Smooth muscle cell (in vitro differentiated cells): Measurements from ENCODE around the gene COL9A3. TPM values are rescaled to one million over a fixed set of nuclear protein-coding genes. Genes with fewer than 3 reads are reported as not detected.

Source experiments
- DNase-seq: peaks from one replicate; lab custom pipeline; 2025; ENCODE audit not compliant: unreplicated experiment; lab: John Stamatoyannopoulos, UW
- H2AFZ ChIP-seq: fragments of 200-600 bp; sonication (generic); 2 replicates; pipeline ENCODE4 v1.6.0; 2016; ENCODE audit warnings: antibody characterized with exemption, low read depth, mild to moderate bottlenecking
- H3F3A ChIP-seq: fragments of 200-600 bp; sonication (generic); 2 replicates; pipeline ENCODE4 v1.6.0; 2017; ENCODE audit warnings: antibody characterized with exemption, low read depth
- H3K27ac ChIP-seq: fragments of 200-600 bp; sonication (generic); 2 replicates; pipeline ENCODE4 v1.5.1; 2016; ENCODE audit warnings: low read depth, mild to moderate bottlenecking
- H3K27me3 ChIP-seq: fragments of 200-600 bp; sonication (generic); 2 replicates; pipeline ENCODE4 v1.6.1; 2016; ENCODE audit warnings: low read depth, mild to moderate bottlenecking
- H3K36me3 ChIP-seq: fragments of 200-600 bp; sonication (generic); 2 replicates; pipeline ENCODE4 v1.5.1; 2016; ENCODE audit warnings: low read depth
- H3K4me1 ChIP-seq: fragments of 200-600 bp; sonication (generic); 2 replicates; pipeline ENCODE4 v1.5.1; 2016; ENCODE audit warnings: low read depth
- H3K4me2 ChIP-seq: fragments of 200-600 bp; sonication (generic); 2 replicates; pipeline ENCODE4 v1.6.0; 2016; ENCODE audit warnings: mild to moderate bottlenecking
- H3K4me3 ChIP-seq: fragments of 200-600 bp; sonication (generic); 2 replicates; pipeline ENCODE4 v1.5.1; 2016; ENCODE audit warnings: mild to moderate bottlenecking
- H3K79me2 ChIP-seq: fragments of 200-600 bp; sonication (generic); 2 replicates; pipeline ENCODE4 v1.6.0; 2016; ENCODE audit warnings: low read depth, mild to moderate bottlenecking
- H3K9ac ChIP-seq: fragments of 200-600 bp; sonication (generic); 2 replicates; pipeline ENCODE4 v1.6.0; 2016; ENCODE audit warnings: low read depth
- H3K9me3 ChIP-seq: fragments of 200-600 bp; sonication (generic); replicated peaks from 2 replicates; pipeline ENCODE4 v1.5.1; 2016; ENCODE audit warnings: low read depth
- H4K20me1 ChIP-seq: fragments of 200-600 bp; sonication (generic); 2 replicates; pipeline ENCODE4 v1.6.0; 2016; ENCODE audit warnings: low read depth
- WGBS: methylation state at CpG from one replicate; pipeline ENCODE4 v1.1.7; 2016; ENCODE audit warnings: low lambda C conversion rate; 5-methylcytosine and 5-hydroxymethylcytosine counted together
- polyA plus RNA-seq: library from polyadenylated mRNA; unstranded; fragments of >200 nt; fragmentation: Nextera tagmentation; extraction: Ambion mirVana; gene quantifications from 2 replicates; pipeline ENCODE4 v1.2.1, GENCODE V29; 2016
- total RNA-seq: library from RNA; depleted of rRNA; stranded (reverse); fragments of >200 nt; gene quantifications from 2 replicates; pipeline ENCODE4 v1.2.3, GENCODE V29; 2014
- TF ChIP-seq, protein P1 (sequence below): fragments of 200-600 bp; sonication (generic); IDR thresholded peaks from 2 replicates; pipeline ENCODE4 v1.5.1; 2017; ENCODE audit warnings: borderline replicate concordance, mild to moderate bottlenecking, antibody characterized with exemption; ENCODE audit not compliant: insufficient read depth, poor library complexity, severe bottlenecking

The COL9A3 gene
- total and polyA plus RNA-seq, 2 experiments from 2014 or later = 23.0 to 77.4 TPM

- DNase-seq = no peak
- Histone ChIP-seq H3K4me1 (peaks cover 15% of the 10 kb centered on the region), H3K4me3 (peak overlapping the region; percentile 43), H3K27ac (peak overlapping the region; percentile 37), H3F3A (no peaks in the 10 kb centered on the region), H2AFZ (no peak overlapping the region), H3K36me3 (no peaks in the 10 kb centered on the region), H4K20me1 (peaks cover 24% of the 10 kb centered on the region), H3K9ac (no peak overlapping the region), H3K9me3 (no peaks in the 10 kb centered on the region), H3K27me3 (no peaks in the 10 kb centered on the region), H3K79me2 (peaks cover 18% of the 10 kb centered on the region), H3K4me2 (peak overlapping the region; percentile 80)
- TF ChIP-seq, protein P1, sequence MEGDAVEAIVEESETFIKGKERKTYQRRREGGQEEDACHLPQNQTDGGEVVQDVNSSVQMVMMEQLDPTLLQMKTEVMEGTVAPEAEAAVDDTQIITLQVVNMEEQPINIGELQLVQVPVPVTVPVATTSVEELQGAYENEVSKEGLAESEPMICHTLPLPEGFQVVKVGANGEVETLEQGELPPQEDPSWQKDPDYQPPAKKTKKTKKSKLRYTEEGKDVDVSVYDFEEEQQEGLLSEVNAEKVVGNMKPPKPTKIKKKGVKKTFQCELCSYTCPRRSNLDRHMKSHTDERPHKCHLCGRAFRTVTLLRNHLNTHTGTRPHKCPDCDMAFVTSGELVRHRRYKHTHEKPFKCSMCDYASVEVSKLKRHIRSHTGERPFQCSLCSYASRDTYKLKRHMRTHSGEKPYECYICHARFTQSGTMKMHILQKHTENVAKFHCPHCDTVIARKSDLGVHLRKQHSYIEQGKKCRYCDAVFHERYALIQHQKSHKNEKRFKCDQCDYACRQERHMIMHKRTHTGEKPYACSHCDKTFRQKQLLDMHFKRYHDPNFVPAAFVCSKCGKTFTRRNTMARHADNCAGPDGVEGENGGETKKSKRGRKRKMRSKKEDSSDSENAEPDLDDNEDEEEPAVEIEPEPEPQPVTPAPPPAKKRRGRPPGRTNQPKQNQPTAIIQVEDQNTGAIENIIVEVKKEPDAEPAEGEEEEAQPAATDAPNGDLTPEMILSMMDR = no peak
- WGBS = 93% methylated on average over 12 of the region's 12 CpGs
Measured at GRCh38 chr20:62859721-62860120, 42.9 kb downstream of the COL9A3 start.

GRCh38 chr20:62860391-62860923 lies 43.6 kb downstream of the COL9A3 start:
- H3K27me3 ChIP-seq = no peaks in the 10 kb centered on the region
- no peak overlapping the region for H2AFZ ChIP-seq
- peak overlapping the region; percentile 43 for H3K4me3 ChIP-seq
- no peak for DNase-seq
- TF ChIP-seq, protein P1 = no peak
- H3K4me1 ChIP-seq = peaks cover 15% of the 10 kb centered on the region
- H3K79me2 ChIP-seq = peaks cover 18% of the 10 kb centered on the region
- no peaks in the 10 kb centered on the region for H3K9me3 ChIP-seq
- H3K4me2 ChIP-seq = peak overlapping the region; percentile 80
- WGBS = 8% methylated on average over 24 of the region's 24 CpGs
- no peaks in the 10 kb centered on the region for H3F3A ChIP-seq
- peak overlapping the region; percentile 37 for H3K27ac ChIP-seq
- peaks cover 24% of the 10 kb centered on the region for H4K20me1 ChIP-seq
- H3K9ac ChIP-seq = no peak overlapping the region
- H3K36me3 ChIP-seq = no peaks in the 10 kb centered on the region

GRCh38 chr20:62860924-62861691 lies 44.3 kb downstream of the COL9A3 start:
- Histone ChIP-seq H3K4me1 (peaks cover 15% of the 10 kb centered on the region), H2AFZ (no peak overlapping the region), H3K9ac (no peak overlapping the region), H4K20me1 (peaks cover 24% of the 10 kb centered on the region), H3F3A (no peaks in the 10 kb centered on the region), H3K4me2 (peak overlapping the region; percentile 80), H3K27me3 (no peaks in the 10 kb centered on the region), H3K9me3 (no peaks in the 10 kb centered on the region), H3K36me3 (no peaks in the 10 kb centered on the region), H3K27ac (no peak overlapping the region), H3K4me3 (peak overlapping the region; percentile 46), H3K79me2 (peaks cover 18% of the 10 kb centered on the region)
- TF ChIP-seq, protein P1 = no peak
- DNase-seq = no peak
- 1% methylated on average over 62 of the region's 129 CpGs for WGBS
